Activated CD8-positive, alpha-beta T cell treated with anti-CD3 and anti-CD28 coated beads for 36 hours (primary cell): ENCODE measurements around the gene SERPIND1. TPM values are rescaled to one million over a fixed set of nuclear protein-coding genes. Genes with fewer than 3 reads are reported as not detected.

Experiments used
- ATAC-seq: fragments of 200-7000 bp; cut with Tn5 transposase; one replicate; pipeline ENCODE4 v1.10.0; 2021; ENCODE audit warnings: mild to moderate bottlenecking, moderate library complexity
- CTCF ChIA-PET: fragments of 350-600 bp; sonication (Branson Sonifier 250); formaldehyde crosslinking; loops from one replicate; lab custom pipeline; 2021; ENCODE audit warnings: antibody characterized with exemption; lab: Charles Lee
- POLR2A ChIA-PET: fragments of 350-600 bp; sonication (Branson Sonifier 250); formaldehyde crosslinking; loops from one replicate; lab custom pipeline; 2021; ENCODE audit warnings: antibody characterized with exemption; lab: Charles Lee
- DNase-seq: peaks from one replicate; pipeline ENCODE4 v3.0.0-alpha.2; 2020
- H3K27ac Mint-ChIP-seq: one replicate; pipeline ENCODE4 v1.8.0; 2021; ENCODE audit warnings: mild to moderate bottlenecking, mixed read lengths
- H3K27me3 Mint-ChIP-seq: one replicate; pipeline ENCODE4 v1.8.0; 2021; ENCODE audit warnings: mixed read lengths
- H3K36me3 Mint-ChIP-seq: one replicate; pipeline ENCODE4 v1.8.0; 2021; ENCODE audit warnings: low read depth, mixed read lengths
- H3K4me1 Mint-ChIP-seq: one replicate; pipeline ENCODE4 v1.8.0; 2021; ENCODE audit warnings: low read depth, mixed read lengths
- H3K4me3 Mint-ChIP-seq: one replicate; pipeline ENCODE4 v1.8.0; 2021; ENCODE audit warnings: mild to moderate bottlenecking, moderate library complexity, mixed read lengths
- H3K9me3 Mint-ChIP-seq: one replicate; pipeline ENCODE4 v1.8.0; 2021; ENCODE audit warnings: mixed read lengths
- CTCF ChIP-seq: fragments of 200-600 bp; IDR thresholded peaks from one replicate; pipeline ENCODE4 v1.8.0; 2022; ENCODE audit warnings: antibody characterized with exemption, mild to moderate bottlenecking
- intact Hi-C: fragments of 100-400 bp; cut with micrococcal nuclease; formaldehyde crosslinking; loops from one replicate; pipeline ENCODE4 v1.10.0; 2022
- total RNA-seq, 2 experiments: library from RNA; stranded (reverse); gene quantifications; one replicate each; pipeline ENCODE4 v1.2.3, GENCODE V29; 2021

Gene SERPIND1
- total RNA-seq, 2 experiments from 2014 or later: not detected

GRCh38 chr22:20779818-20780158 lies 5.9 kb downstream of the SERPIND1 start:
- no peak for TF ChIP-seq CTCF
- CTCF ChIA-PET: interaction anchor here (6.3 kb wide), 1 partner anchor 16 kb away, joined by 57 read pairs; no protein-coding TSS in a partner anchor
- Mint-ChIP-seq H3K4me1 (peaks cover 19% of the 10 kb centered on the region), H3K27ac (no peak overlapping the region), H3K9me3 (no peaks in the 10 kb centered on the region), H3K4me3 (no peak overlapping the region), H3K36me3 (peaks cover 15% of the 10 kb centered on the region), H3K27me3 (no peaks in the 10 kb centered on the region)
- DNase-seq (no peak), ATAC-seq (no peak)
- POLR2A ChIA-PET: no interaction called here
- intact Hi-C loops: no loop called here

GRCh38 chr22:20781272-20781990 lies 7.5 kb downstream of the SERPIND1 start:
- Mint-ChIP-seq H3K9me3 (no peaks in the 10 kb centered on the region), H3K36me3 (peaks cover 14% of the 10 kb centered on the region), H3K27ac (peak overlapping the region; percentile 34), H3K27me3 (no peaks in the 10 kb centered on the region), H3K4me3 (no peak overlapping the region), H3K4me1 (peaks cover 19% of the 10 kb centered on the region)
- CTCF ChIA-PET: interaction anchor here (3.1 to 6.3 kb wide), 2 partner anchors 14 to 19 kb away, joined by 14 to 57 read pairs; no protein-coding TSS in a partner anchor
- no peak for TF ChIP-seq CTCF
- intact Hi-C loops: no loop called here
- POLR2A ChIA-PET: interaction anchor here (1.0 kb wide), 1 partner anchor 15 kb away, joined by 3 read pairs; no protein-coding TSS in a partner anchor
- ATAC-seq (peak; percentile 78), DNase-seq (peak; percentile 39)

- H3K4me3 Mint-ChIP-seq: no peak overlapping the region
- no peaks in the 10 kb centered on the region for H3K27me3 Mint-ChIP-seq
- peaks cover 11% of the 10 kb centered on the region for H3K36me3 Mint-ChIP-seq
- DNase-seq (no peak), ATAC-seq (no peak)
- POLR2A ChIA-PET: interaction anchor here (1.0 kb wide), 1 partner anchor 15 kb away, joined by 3 read pairs; no protein-coding TSS in a partner anchor
- H3K4me1 Mint-ChIP-seq: peaks cover 19% of the 10 kb centered on the region
- TF ChIP-seq CTCF: no peak
- CTCF ChIA-PET: interaction anchor here (1.3 to 6.3 kb wide), 3 partner anchors 14 to 41 kb away, joined by 3 to 57 read pairs (median 14); no protein-coding TSS in a partner anchor
- no peaks in the 10 kb centered on the region for H3K9me3 Mint-ChIP-seq
- intact Hi-C loops: no loop called here
- no peak overlapping the region for H3K27ac Mint-ChIP-seq
Observed at GRCh38 chr22:20782083-20782482, 8.2 kb downstream of the SERPIND1 start.

DNA sequence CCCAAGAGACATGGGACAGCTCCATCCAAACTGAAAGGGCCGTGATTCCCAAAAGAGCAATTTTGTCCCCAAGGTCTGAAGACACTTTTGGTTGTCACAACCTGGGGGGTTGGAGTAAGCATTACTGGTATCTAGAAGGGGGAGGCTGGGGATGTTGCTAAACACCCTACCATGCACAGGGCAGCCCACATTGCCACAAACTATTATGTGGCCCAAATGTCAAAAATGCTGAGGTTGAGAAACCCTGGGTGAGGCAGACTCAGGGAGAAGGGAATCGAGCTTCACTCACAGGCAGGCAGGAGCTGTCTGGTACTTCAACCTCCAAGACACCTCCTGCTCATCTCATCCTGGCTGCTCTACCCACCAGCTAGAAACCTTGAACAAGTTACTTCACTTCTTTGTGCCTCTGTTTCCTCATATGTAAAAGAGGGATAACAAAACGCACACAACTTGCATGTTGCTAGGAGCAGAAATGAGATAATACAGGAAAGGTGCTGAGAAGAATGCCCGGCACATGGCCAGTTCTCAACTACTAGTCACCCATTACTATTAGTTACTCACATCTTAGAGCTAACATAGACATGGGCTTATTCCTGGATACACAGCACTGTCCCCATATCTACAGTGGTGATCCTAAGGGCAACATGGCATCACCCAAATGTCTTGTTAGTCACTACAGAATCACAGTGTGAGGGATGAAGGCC lies 8.8 kb downstream of the SERPIND1 start:
- peaks cover 19% of the 10 kb centered on the region for H3K4me1 Mint-ChIP-seq
- no peak overlapping the region for H3K4me3 Mint-ChIP-seq
- no peak overlapping the region for H3K27ac Mint-ChIP-seq
- DNase-seq (no peak), ATAC-seq (no peak)
- CTCF ChIA-PET: interaction anchor here (0.8 to 6.3 kb wide), 12 partner anchors 9 to 364 kb away, joined by 3 to 57 read pairs (median 4); partner anchors contain the start of gene SERPIND1
- H3K36me3 Mint-ChIP-seq: peaks cover 11% of the 10 kb centered on the region
- H3K27me3 Mint-ChIP-seq: no peaks in the 10 kb centered on the region
- POLR2A ChIA-PET: no interaction called here
- intact Hi-C loops: no loop called here
- no peak for TF ChIP-seq CTCF
- no peaks in the 10 kb centered on the region for H3K9me3 Mint-ChIP-seq
